Activated B cell treated with CpG ODN at 0.5 μM for 24 hours (primary cell): ENCODE measurements around the gene FHOD3. TPM values are rescaled to one million over a fixed set of nuclear protein-coding genes. Genes with fewer than 3 reads are reported as not detected.

ENCODE experiments used
- ATAC-seq: fragments of 200-7000 bp; cut with Tn5 transposase; one replicate; pipeline ENCODE4 v1.10.0; 2021; ENCODE audit warnings: low read depth, mild to moderate bottlenecking, moderate library complexity
- CTCF ChIA-PET: fragments of 350-600 bp; sonication (Branson Sonifier 250); formaldehyde crosslinking; loops from one replicate; lab custom pipeline; 2021; ENCODE audit warnings: antibody characterized with exemption; lab: Charles Lee
- POLR2A ChIA-PET: fragments of 350-600 bp; sonication (Branson Sonifier 250); formaldehyde crosslinking; loops from one replicate; lab custom pipeline; 2021; ENCODE audit warnings: antibody characterized with exemption; lab: Charles Lee
- DNase-seq: peaks from one replicate; pipeline ENCODE4 v3.0.0; 2022
- H3K27ac Mint-ChIP-seq: one replicate; pipeline ENCODE4 v1.8.0; 2020; ENCODE audit warnings: mixed read lengths
- H3K27me3 Mint-ChIP-seq: one replicate; pipeline ENCODE4 v1.8.0; 2021; ENCODE audit warnings: mixed read lengths
- H3K36me3 Mint-ChIP-seq: one replicate; pipeline ENCODE4 v1.8.0; 2021; ENCODE audit warnings: low read depth, mixed read lengths
- H3K4me1 Mint-ChIP-seq: one replicate; pipeline ENCODE4 v1.8.0; 2021; ENCODE audit warnings: mixed read lengths
- H3K4me3 Mint-ChIP-seq: one replicate; pipeline ENCODE4 v1.8.0; 2020; ENCODE audit warnings: mild to moderate bottlenecking, mixed read lengths
- H3K9me3 Mint-ChIP-seq: one replicate; pipeline ENCODE4 v1.8.0; 2020; ENCODE audit warnings: mixed read lengths
- CTCF ChIP-seq: fragments of 200-600 bp; IDR thresholded peaks from one replicate; pipeline ENCODE4 v1.8.0; 2022; ENCODE audit warnings: antibody characterized with exemption, mild to moderate bottlenecking
- intact Hi-C: fragments of 100-400 bp; cut with micrococcal nuclease; formaldehyde crosslinking; loops from one replicate; pipeline ENCODE4 v1.15.1; 2024
- total RNA-seq: library from RNA; stranded (reverse); gene quantifications from 2 replicates; pipeline ENCODE4 v1.2.3, GENCODE V29; 2022

FHOD3 gene
- total RNA-seq, 1 donor from 2014 or later, result not detected

- H3K27me3 Mint-ChIP-seq, result peaks cover 5% of the 10 kb centered on the region
- no peak overlapping the region for H3K27ac Mint-ChIP-seq
- CTCF ChIA-PET, result no interaction called here
Observed at GRCh38 chr18:36532394-36532793, 234.9 kb downstream of the FHOD3 start.

GRCh38 chr18:36532815-36533214 is 235.3 kb downstream of the FHOD3 start:
- H3K27ac Mint-ChIP-seq, result no peak overlapping the region
- intact Hi-C loops, result no loop called here
- ChIA-PET CTCF (no interaction called here), POLR2A (no interaction called here)
- no peaks in the 10 kb centered on the region for H3K4me1 Mint-ChIP-seq
- no peaks in the 10 kb centered on the region for H3K9me3 Mint-ChIP-seq
- no peak for ATAC-seq
- H3K36me3 Mint-ChIP-seq, result no peaks in the 10 kb centered on the region
- H3K4me3 Mint-ChIP-seq, result no peak overlapping the region
- TF ChIP-seq CTCF, result no peak
- H3K27me3 Mint-ChIP-seq, result peaks cover 5% of the 10 kb centered on the region
- DNase-seq, result no peak

More at GRCh38 chr18:36532394-36532793, 234.9 kb downstream of the FHOD3 start:
- intact Hi-C loops, result no loop called here
- DNase-seq (no peak), ATAC-seq (no peak)
- Mint-ChIP-seq H3K4me3 (no peak overlapping the region), H3K9me3 (no peaks in the 10 kb centered on the region), H3K4me1 (no peaks in the 10 kb centered on the region), H3K36me3 (no peaks in the 10 kb centered on the region)
- POLR2A ChIA-PET, result no interaction called here
- TF ChIP-seq CTCF, result no peak

GRCh38 chr18:36533446-36534153 is 236.1 kb downstream of the FHOD3 start:
- DNase-seq (no peak), ATAC-seq (no peak)
- Mint-ChIP-seq H3K4me1 (no peaks in the 10 kb centered on the region), H3K27me3 (peaks cover 5% of the 10 kb centered on the region), H3K9me3 (no peaks in the 10 kb centered on the region), H3K27ac (no peak overlapping the region), H3K36me3 (no peaks in the 10 kb centered on the region), H3K4me3 (no peak overlapping the region)
- no peak for TF ChIP-seq CTCF
- ChIA-PET POLR2A (no interaction called here), CTCF (no interaction called here)
- intact Hi-C loops, result no loop called here

- Mint-ChIP-seq H3K27ac (no peak overlapping the region), H3K4me1 (no peaks in the 10 kb centered on the region), H3K27me3 (peaks cover 5% of the 10 kb centered on the region), H3K36me3 (no peaks in the 10 kb centered on the region), H3K9me3 (no peaks in the 10 kb centered on the region), H3K4me3 (no peak overlapping the region)
- POLR2A ChIA-PET, result no interaction called here
- no peak for DNase-seq
- CTCF ChIA-PET, result no interaction called here
- no peak for ATAC-seq
- no peak for TF ChIP-seq CTCF
- intact Hi-C loops, result no loop called here
Observed at GRCh38 chr18:36534154-36534688, 236.7 kb downstream of the FHOD3 start.

GRCh38 chr18:36535202-36535935 is 237.9 kb downstream of the FHOD3 start:
- CTCF ChIA-PET, result no interaction called here
- no peaks in the 10 kb centered on the region for H3K9me3 Mint-ChIP-seq
- H3K27ac Mint-ChIP-seq, result no peak overlapping the region

More at GRCh38 chr18:36535202-36535935, 237.9 kb downstream of the FHOD3 start:
- DNase-seq (no peak), ATAC-seq (no peak)
- POLR2A ChIA-PET, result no interaction called here
- intact Hi-C loops, result no loop called here
- H3K36me3 Mint-ChIP-seq, result no peaks in the 10 kb centered on the region
- no peak for TF ChIP-seq CTCF
- no peak overlapping the region for H3K4me3 Mint-ChIP-seq
- peaks cover 5% of the 10 kb centered on the region for H3K27me3 Mint-ChIP-seq
- no peaks in the 10 kb centered on the region for H3K4me1 Mint-ChIP-seq
